Measurements from ENCODE around the gene TMSB4X. TPM values are rescaled to one million over a fixed set of nuclear protein-coding genes. Genes with fewer than 3 reads are reported as not detected.

TMSB4X gene
- total and polyA plus RNA-seq, 2 of the 13 experiments (the other 11 are each of a cell fraction or from before 2014, with no cell fraction given): 10.5 to 29.6 TPM

DNA sequence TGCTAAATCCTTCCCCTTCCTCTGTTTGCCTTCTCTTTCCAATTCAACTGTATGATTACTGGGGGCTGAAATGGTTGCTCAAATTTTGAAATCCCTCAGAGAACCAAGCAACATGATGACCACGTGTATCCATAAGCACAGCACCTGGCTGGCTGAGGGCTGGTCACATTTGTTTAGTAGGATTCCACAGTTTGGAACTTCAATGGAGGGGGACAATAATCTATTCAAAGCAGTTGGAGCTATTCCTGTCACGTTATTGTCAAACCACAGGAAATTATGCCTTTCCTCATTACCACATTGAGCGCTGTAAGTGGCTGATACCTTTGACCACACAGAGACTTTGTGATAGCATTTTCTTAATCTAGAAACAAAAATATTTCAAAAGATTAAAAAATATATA, 7.0 kb downstream of the TMSB4X start:
- no peak overlapping the region for H3K9ac ChIP-seq (ENCODE audit: insufficient read depth, low read depth, low read length)
- H3K9me3 ChIP-seq (ENCODE audit: low read length): no peaks in the 10 kb centered on the region
- no peaks in the 10 kb centered on the region for H3K79me2 ChIP-seq (ENCODE audit: insufficient read depth, low read length)
- H3K27ac ChIP-seq (ENCODE audit: extremely low read length, insufficient read depth, low read length): no peak overlapping the region
- no peak for ATAC-seq
- no peak for FAIRE-seq
- ChIA-PET CTCF (ENCODE audit: low intra/inter-chr PET ratio, low total read pairs) (no interaction called here), POLR2A (no interaction called here)
- no peak overlapping the region for H3K4me3 ChIP-seq (replicated peaks in 1 of 3; ENCODE audit: insufficient read depth in 1 of 3, low read depth in 2 of 3, low read length in 3 of 3)
- no peak for DNase-seq (ENCODE audit: low spot score)
- H3K36me3 ChIP-seq (replicated peaks in 1 of 2; ENCODE audit: control insufficient read depth in 1 of 2, insufficient read depth in 2 of 2, low read length in 2 of 2): no peaks in the 10 kb centered on the region
- H3K4me1 ChIP-seq (ENCODE audit: insufficient read depth, low read length): no peaks in the 10 kb centered on the region
- in situ Hi-C loops (cut with HindIII; ENCODE audit: extremely low pct_ligation_motif_present, low pct_unique_long_range_greater_than_20kb): no loop called here
- intact Hi-C loops (cut with micrococcal nuclease; ENCODE audit: unreplicated experiment): no loop called here
- no peaks in the 10 kb centered on the region for H3K27me3 ChIP-seq (ENCODE audit: control insufficient read depth in 1 of 2, insufficient read depth in 2 of 2, low read length in 2 of 2)
- no peak overlapping the region for H3K4me2 ChIP-seq (ENCODE audit: low read depth, low read length)
- H4K20me1 ChIP-seq (ENCODE audit: insufficient read depth, low read length): no peaks in the 10 kb centered on the region
- TF ChIP-seq, protein P1, sequence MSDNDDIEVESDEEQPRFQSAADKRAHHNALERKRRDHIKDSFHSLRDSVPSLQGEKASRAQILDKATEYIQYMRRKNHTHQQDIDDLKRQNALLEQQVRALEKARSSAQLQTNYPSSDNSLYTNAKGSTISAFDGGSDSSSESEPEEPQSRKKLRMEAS (IDR thresholded peaks at IDR 0.05): no peak
- TF ChIP-seq, protein P2, sequence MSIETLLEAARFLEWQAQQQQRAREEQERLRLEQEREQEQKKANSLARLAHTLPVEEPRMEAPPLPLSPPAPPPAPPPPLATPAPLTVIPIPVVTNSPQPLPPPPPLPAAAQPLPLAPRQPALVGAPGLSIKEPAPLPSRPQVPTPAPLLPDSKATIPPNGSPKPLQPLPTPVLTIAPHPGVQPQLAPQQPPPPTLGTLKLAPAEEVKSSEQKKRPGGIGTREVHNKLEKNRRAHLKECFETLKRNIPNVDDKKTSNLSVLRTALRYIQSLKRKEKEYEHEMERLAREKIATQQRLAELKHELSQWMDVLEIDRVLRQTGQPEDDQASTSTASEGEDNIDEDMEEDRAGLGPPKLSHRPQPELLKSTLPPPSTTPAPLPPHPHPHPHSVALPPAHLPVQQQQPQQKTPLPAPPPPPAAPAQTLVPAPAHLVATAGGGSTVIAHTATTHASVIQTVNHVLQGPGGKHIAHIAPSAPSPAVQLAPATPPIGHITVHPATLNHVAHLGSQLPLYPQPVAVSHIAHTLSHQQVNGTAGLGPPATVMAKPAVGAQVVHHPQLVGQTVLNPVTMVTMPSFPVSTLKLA (IDR thresholded peaks at IDR 0.05): 0 out of 2 replicates have a peak, but pooled peaks have one; percentile 14
- no peak overlapping the region for H2AFZ ChIP-seq (ENCODE audit: low read length)
- WGBS (ENCODE audit: low lambda C conversion rate): 14% methylated on average over 3 of the region's 3 CpGs
- BruUV-seq (replicated peaks): no TSS peak

DNA sequence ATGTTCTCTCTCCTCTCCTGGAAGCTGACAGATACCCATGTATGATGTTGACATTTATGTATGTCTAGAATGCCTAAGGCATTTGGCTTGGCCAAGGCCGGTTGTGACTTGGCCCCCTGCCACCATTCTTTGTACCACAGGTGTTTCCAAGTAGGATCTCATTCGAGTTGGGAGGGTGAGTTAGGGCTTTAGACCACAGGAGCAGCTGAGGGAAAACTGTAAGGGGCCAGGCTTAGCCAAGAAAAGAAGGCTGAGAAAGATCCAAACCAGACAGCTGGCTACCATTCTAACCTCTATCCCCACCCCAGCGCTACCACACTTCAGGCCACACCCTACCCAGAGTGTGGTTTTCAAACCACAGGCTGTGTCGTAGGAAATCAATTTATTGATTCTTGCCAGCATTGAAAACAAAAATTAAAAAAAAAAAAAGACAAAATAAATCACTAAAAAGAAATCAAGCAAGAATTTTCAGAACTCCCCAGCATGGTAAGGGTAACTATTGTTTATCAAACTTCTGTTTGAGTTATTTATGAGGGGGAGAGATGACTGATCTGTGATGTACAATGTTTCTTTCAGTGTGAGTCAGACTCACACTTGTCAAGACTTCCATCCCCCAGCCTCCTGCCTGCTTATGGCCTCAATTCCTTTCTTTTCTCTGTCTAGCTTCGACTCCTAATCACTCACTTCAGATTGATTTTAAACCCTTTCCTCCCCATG, 9.9 kb downstream of the TMSB4X start:
- Histone ChIP-seq H3K4me2 (ENCODE audit: low read depth, low read length) (no peak overlapping the region), H3K4me1 (ENCODE audit: insufficient read depth, low read length) (peaks cover 9% of the 10 kb centered on the region), H3K9me3 (ENCODE audit: low read length) (no peaks in the 10 kb centered on the region), H4K20me1 (ENCODE audit: insufficient read depth, low read length) (no peaks in the 10 kb centered on the region), H3K4me3 (replicated peaks in 1 of 3; ENCODE audit: insufficient read depth in 1 of 3, low read depth in 2 of 3, low read length in 3 of 3) (no peak overlapping the region), H3K36me3 (replicated peaks in 1 of 2; ENCODE audit: control insufficient read depth in 1 of 2, insufficient read depth in 2 of 2, low read length in 2 of 2) (no peaks in the 10 kb centered on the region), H3K9ac (ENCODE audit: insufficient read depth, low read depth, low read length) (no peak overlapping the region), H3K79me2 (ENCODE audit: insufficient read depth, low read length) (no peaks in the 10 kb centered on the region), H3K27me3 (ENCODE audit: control insufficient read depth in 1 of 2, insufficient read depth in 2 of 2, low read length in 2 of 2) (no peaks in the 10 kb centered on the region), H2AFZ (ENCODE audit: low read length) (no peak overlapping the region), H3K27ac (ENCODE audit: extremely low read length, insufficient read depth, low read length) (no peak overlapping the region)
- ChIA-PET POLR2A (no interaction called here), CTCF (ENCODE audit: low intra/inter-chr PET ratio, low total read pairs) (no interaction called here)
- TF ChIP-seq KAT2B (IDR thresholded peaks at IDR 0.05; ENCODE audit: borderline replicate concordance, low read depth, low read length) (peak; percentile 51; the same call in 1 of the 2 replicates), NFKBIZ (CRISPR knock-in tag; IDR thresholded peaks at IDR 0.05) (no peak)
- 21% methylated on average over 4 of the region's 5 CpGs for WGBS (ENCODE audit: low lambda C conversion rate)
- in situ Hi-C loops (cut with HindIII; ENCODE audit: extremely low pct_ligation_motif_present, low pct_unique_long_range_greater_than_20kb) (no loop called here), intact Hi-C loops (cut with micrococcal nuclease; ENCODE audit: unreplicated experiment) (no loop called here)
- no TSS peak for BruUV-seq (replicated peaks)
- ATAC-seq: no peak
- no peak for DNase-seq (ENCODE audit: low spot score)
- no peak for FAIRE-seq
